ENCODE measurements around the gene OR8D1.

- TF ChIP-seq CTCF (IDR thresholded peaks at IDR 0.05) (no peak), POLR2A (IDR thresholded peaks at IDR 0.05) (no peak)
Observed at GRCh38 chr11:124322356-124322755, 8.6 kb upstream of the OR8D1 start.
